ENCODE data around the gene AP2A1. TPM values are rescaled to one million over a fixed set of nuclear protein-coding genes. Genes with fewer than 3 reads are reported as not detected.
A peak's percentile ranks its signal among the peaks of the same experiment; 100 is the strongest.

The AP2A1 gene
- total RNA-seq, 1 donor from 2014 or later: 146 TPM

- H3K27me3 Mint-ChIP-seq (ENCODE audit: low read depth): no peaks in the 10 kb centered on the region
- peaks cover 32% of the 10 kb centered on the region for H3K4me1 Mint-ChIP-seq (ENCODE audit: low read depth)
- H3K9me3 Mint-ChIP-seq (ENCODE audit: low read depth): peaks cover 9% of the 10 kb centered on the region
- H3K27ac Mint-ChIP-seq (ENCODE audit: unreplicated experiment): peak overlapping the region; percentile 98
- H3K4me3 Mint-ChIP-seq (ENCODE audit: unreplicated experiment): no peak overlapping the region
- DNase-seq (ENCODE audit: low spot score): no peak
- peaks cover 2% of the 10 kb centered on the region for H3K36me3 Mint-ChIP-seq (ENCODE audit: low read depth)
- TF ChIP-seq CTCF (IDR thresholded peaks at IDR 0.05): no peak
Observed at GRCh38 chr19:49755956-49756355, 10.8 kb upstream of the AP2A1 start.

- peak overlapping the region; percentile 60 for H3K4me3 Mint-ChIP-seq (ENCODE audit: unreplicated experiment)
- H3K9me3 Mint-ChIP-seq (ENCODE audit: low read depth): peaks cover 9% of the 10 kb centered on the region
- peaks cover 2% of the 10 kb centered on the region for H3K36me3 Mint-ChIP-seq (ENCODE audit: low read depth)
Observed at GRCh38 chr19:49758292-49758691, 8.5 kb upstream of the AP2A1 start.

GRCh38 chr19:49761249-49761624, 5.6 kb upstream of the AP2A1 start:
- Mint-ChIP-seq H3K27ac (ENCODE audit: unreplicated experiment) (no peak overlapping the region), H3K27me3 (ENCODE audit: low read depth) (no peaks in the 10 kb centered on the region)

More at GRCh38 chr19:49758292-49758691, 8.5 kb upstream of the AP2A1 start:
- no peaks in the 10 kb centered on the region for H3K27me3 Mint-ChIP-seq (ENCODE audit: low read depth)
- peak overlapping the region; percentile 98 for H3K27ac Mint-ChIP-seq (ENCODE audit: unreplicated experiment)
- TF ChIP-seq CTCF (IDR thresholded peaks at IDR 0.05): no peak
- no peak for DNase-seq (ENCODE audit: low spot score)
- H3K4me1 Mint-ChIP-seq (ENCODE audit: low read depth): peaks cover 28% of the 10 kb centered on the region

GRCh38 chr19:49761625-49762311, 5.0 kb upstream of the AP2A1 start:
- Mint-ChIP-seq H3K4me1 (ENCODE audit: low read depth) (peaks cover 35% of the 10 kb centered on the region), H3K27me3 (ENCODE audit: low read depth) (no peaks in the 10 kb centered on the region), H3K27ac (ENCODE audit: unreplicated experiment) (peak overlapping the region; percentile 5), H3K36me3 (ENCODE audit: low read depth) (no peaks in the 10 kb centered on the region), H3K9me3 (ENCODE audit: low read depth) (no peaks in the 10 kb centered on the region), H3K4me3 (ENCODE audit: unreplicated experiment) (no peak overlapping the region)
- no peak for DNase-seq (ENCODE audit: low spot score)
- TF ChIP-seq CTCF (IDR thresholded peaks at IDR 0.05): peak; percentile 48

More at GRCh38 chr19:49761249-49761624, 5.6 kb upstream of the AP2A1 start:
- DNase-seq (ENCODE audit: low spot score): no peak
- TF ChIP-seq CTCF (IDR thresholded peaks at IDR 0.05): no peak
- Mint-ChIP-seq H3K4me3 (ENCODE audit: unreplicated experiment) (no peak overlapping the region), H3K9me3 (ENCODE audit: low read depth) (peaks cover 2% of the 10 kb centered on the region), H3K4me1 (ENCODE audit: low read depth) (peaks cover 40% of the 10 kb centered on the region), H3K36me3 (ENCODE audit: low read depth) (no peaks in the 10 kb centered on the region)

GRCh38 chr19:49763230-49763629, 3.6 kb upstream of the AP2A1 start, which contains the start of gene TSKS:
TSS of gene TSKS (minus strand) at chr19:49763306. CDS start at chr19:49763247, 59 bp downstream.
- H3K9me3 Mint-ChIP-seq (ENCODE audit: low read depth): no peaks in the 10 kb centered on the region
- no peaks in the 10 kb centered on the region for H3K36me3 Mint-ChIP-seq (ENCODE audit: low read depth)
- no peak for DNase-seq (ENCODE audit: low spot score)
- no peak within 1 kb of the TSS for H3K4me3 Mint-ChIP-seq (ENCODE audit: unreplicated experiment)
- peak within 1 kb of the TSS; percentile 24 for H3K27ac Mint-ChIP-seq (ENCODE audit: unreplicated experiment)
- TF ChIP-seq CTCF (IDR thresholded peaks at IDR 0.05): no peak
- H3K4me1 Mint-ChIP-seq (ENCODE audit: low read depth): peaks cover 31% of the 10 kb centered on the region
- no peaks in the 10 kb centered on the region for H3K27me3 Mint-ChIP-seq (ENCODE audit: low read depth)

Data from chondrocyte (in vitro differentiated cells).